22Rv1 (cell line): ENCODE data around the gene MPRIP.

Experiments used
- H3K27ac ChIP-seq: fragments of 450-650 bp; 2 replicates; pipeline ENCODE4 v1.5.1; 2017
- CTCF ChIP-seq: fragments of 450-650 bp; IDR thresholded peaks from 2 replicates; pipeline ENCODE4 v1.5.1; 2017; ENCODE audit warnings: mild to moderate bottlenecking
- ZFX ChIP-seq: fragments of 450-650 bp; IDR thresholded peaks from 2 replicates; pipeline ENCODE4 v1.6.1; 2017; ENCODE audit warnings: antibody characterized with exemption, borderline replicate concordance

Gene MPRIP

DNA sequence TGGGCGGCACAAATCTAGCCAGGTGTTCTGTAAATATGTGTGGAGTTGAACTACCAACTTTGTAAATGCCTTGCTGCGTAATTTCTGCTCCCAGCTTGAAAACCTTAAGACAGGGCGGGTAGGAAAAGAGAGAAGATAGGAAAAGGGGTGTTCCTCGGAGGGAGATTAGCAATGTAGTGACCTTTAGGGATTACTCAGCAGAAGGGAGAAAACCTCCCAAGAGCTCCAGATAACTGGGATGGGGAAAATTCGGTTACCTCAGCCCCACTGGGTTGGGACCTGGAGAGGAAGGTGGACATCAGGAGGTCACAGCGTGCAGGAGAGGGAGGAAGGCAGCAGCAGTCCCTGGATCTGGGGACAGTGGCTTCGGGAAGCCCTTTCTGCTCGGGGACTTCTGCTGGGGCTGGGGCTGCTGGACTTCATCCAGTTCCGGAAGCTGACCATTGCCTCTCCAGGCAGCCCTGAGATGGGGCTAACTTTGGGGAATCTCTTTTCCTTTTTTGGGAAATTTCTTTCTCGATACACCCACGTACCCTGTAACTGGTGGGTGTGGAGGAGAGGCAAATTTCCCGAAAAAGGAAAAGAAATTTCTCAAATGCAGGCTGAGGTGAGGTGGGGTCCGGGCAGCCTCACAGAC, 39.2 kb downstream of the MPRIP start:
- H3K27ac ChIP-seq, result no peak overlapping the region
- TF ChIP-seq CTCF (no peak), ZFX (no peak)

GRCh38 chr17:17082878-17083277, 40.6 kb downstream of the MPRIP start:
- no peak for TF ChIP-seq ZFX
- no peak for TF ChIP-seq CTCF
- no peak overlapping the region for H3K27ac ChIP-seq

DNA sequence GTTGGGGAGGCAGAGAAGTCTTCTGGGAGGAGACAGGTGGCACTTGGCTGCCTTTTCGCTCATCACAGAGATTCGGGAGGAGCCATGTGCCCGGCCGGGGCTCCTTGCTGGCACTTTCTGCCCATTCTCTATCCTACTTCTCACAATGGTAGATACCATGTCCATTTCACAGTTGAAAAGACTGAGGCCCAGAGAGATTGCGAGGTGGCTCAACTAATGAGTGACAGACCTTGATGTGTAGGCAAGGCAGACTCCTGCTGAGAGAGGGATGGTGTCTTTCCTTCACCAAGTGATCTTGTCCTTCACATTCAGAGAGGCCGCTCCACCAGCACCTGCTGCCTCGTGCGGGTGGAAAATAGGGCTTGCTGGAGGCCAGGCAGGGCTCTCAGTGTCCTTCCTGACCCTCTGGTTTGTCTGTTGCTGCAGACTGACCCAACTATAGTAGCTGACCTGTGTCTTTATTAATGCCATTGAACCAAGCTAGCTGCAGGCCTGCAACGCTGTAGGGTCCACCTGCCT, 42.1 kb downstream of the MPRIP start:
- TF ChIP-seq ZFX, result no peak
- TF ChIP-seq CTCF, result no peak
- H3K27ac ChIP-seq, result no peak overlapping the region

DNA sequence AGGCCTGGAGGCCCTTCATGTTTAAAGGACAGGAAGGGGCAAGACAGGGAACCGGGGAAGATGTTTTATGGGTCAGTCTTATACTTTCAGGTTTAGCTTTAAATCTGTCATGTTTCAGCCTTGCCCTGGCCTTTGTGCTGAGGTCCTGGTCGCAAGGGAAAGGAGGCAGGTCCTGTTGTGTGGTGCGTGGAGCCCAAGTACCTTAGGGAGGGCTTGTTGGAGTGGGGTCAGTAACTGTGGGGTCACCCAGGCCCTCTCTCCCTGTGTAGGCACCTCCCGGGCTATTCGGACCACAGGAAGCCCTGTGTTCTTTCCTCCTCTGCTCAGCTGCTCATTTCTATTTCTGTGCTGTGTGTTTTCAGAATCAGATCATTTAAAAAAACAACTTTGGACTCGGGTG, 42.7 kb downstream of the MPRIP start:
- no peak for TF ChIP-seq CTCF
- no peak for TF ChIP-seq ZFX
- H3K27ac ChIP-seq, result no peak overlapping the region

DNA sequence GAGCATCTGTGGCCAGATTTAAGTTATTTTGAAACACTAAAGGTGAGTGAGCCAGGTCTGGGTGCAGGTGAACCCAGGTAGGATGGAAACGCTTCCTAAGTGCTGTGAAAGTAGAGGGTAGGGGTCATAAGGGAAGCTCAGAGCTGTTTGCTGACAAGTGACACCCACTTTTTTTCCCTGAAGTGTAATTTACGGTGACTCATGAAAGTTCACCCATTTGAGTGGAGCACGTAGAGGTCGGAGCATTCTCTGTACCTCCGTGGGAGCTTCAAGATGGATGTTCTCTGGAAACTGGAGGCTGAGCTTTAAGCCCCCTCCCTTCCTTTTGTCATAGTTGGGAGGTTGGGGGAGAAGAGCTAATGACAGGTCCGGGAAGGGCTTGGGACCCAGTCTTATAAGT, 44.3 kb downstream of the MPRIP start:
- no peak overlapping the region for H3K27ac ChIP-seq
- TF ChIP-seq ZFX, result no peak
- no peak for TF ChIP-seq CTCF

DNA sequence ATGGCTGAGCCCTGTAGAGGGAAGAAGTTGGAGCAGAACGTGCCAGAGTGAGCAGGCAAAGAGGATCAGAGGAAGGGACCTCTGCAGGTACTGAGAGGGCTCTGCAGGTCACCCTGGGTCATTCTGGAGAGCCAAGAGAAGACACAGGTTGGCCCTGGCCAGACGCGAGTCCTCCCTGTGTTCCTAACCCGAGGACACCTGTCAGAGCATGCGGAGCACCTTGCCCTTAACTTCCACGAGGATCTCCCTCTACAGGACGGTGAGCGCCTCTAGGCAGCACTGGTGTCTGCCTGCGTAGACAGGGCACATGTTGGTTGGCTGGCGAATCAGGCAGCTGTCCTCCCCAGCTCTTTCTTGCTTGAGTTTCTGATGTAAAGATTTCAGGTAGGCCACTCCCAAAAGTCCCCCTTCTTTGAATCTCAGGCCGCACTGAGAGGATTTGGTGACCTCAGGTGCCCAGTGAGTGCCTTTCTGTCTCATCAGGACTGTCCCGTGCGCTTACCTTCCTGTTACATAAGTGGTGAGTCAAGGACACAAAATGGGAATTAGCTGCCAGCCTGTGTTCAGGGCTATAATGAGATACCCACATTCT, 45.3 kb downstream of the MPRIP start:
- no peak overlapping the region for H3K27ac ChIP-seq
- TF ChIP-seq CTCF (no peak; the same call in 1 of the 2 replicates), ZFX (no peak)

DNA sequence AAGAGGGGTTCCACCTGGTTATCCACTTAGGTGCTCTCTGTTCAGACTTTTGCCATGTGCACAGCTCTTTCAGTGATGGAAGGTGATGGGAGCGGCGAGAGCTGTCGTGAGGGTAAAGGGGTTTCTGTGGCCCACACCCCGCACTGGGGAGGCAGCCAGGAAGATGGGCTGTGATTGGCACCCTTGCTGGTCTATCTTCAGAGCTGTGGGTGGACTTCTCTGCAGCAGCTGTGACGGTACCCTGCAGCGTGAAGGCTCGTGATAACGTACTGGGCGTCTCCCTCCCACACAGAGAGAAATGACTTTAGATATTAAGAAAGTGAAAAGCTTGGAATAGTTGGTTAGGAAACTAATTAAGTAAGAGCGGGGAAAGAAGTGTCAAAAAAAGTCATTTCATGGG, 45.8 kb downstream of the MPRIP start:
- TF ChIP-seq ZFX (no peak), CTCF (no peak)
- H3K27ac ChIP-seq, result no peak overlapping the region
